Measurements from ENCODE around the gene NOX3.
"Not testable (repeated sequence)": the region's sequence is repeated elsewhere in the genome, so short reads cannot be mapped to it uniquely, and the experiment has no call there.

NOX3 gene, protein sequence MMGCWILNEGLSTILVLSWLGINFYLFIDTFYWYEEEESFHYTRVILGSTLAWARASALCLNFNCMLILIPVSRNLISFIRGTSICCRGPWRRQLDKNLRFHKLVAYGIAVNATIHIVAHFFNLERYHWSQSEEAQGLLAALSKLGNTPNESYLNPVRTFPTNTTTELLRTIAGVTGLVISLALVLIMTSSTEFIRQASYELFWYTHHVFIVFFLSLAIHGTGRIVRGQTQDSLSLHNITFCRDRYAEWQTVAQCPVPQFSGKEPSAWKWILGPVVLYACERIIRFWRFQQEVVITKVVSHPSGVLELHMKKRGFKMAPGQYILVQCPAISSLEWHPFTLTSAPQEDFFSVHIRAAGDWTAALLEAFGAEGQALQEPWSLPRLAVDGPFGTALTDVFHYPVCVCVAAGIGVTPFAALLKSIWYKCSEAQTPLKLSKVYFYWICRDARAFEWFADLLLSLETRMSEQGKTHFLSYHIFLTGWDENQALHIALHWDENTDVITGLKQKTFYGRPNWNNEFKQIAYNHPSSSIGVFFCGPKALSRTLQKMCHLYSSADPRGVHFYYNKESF

DNA sequence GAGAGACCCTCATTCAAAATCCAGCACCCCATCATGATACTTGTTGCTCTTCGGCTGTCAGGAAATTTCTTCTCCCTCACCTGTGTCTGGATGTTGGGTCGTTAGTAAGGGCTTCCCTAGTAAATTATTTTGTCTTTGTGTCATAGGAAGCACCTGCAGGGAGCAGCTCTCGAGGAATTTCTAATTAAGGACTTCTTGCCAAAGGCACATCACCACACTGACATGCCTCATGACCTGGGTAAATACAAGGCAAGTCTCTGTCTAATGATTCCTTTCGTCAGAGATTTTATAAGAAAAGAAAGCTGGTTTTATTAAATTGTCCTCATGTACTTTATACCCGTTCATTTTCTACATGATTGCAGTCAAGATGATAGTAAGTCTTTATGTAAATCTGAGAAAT is at the start of gene NOX3:
TSS of gene NOX3 (minus strand) at position 74 of the 400 bp plus-strand sequence. CDS start at position 35, 39 bp downstream.
- Mint-ChIP-seq H3K27ac (no peak within 1 kb of the TSS), H3K4me3 (no peak within 1 kb of the TSS), H3K4me1 (peaks cover 16% of the 10 kb centered on the region), H3K9me3 (no peaks in the 10 kb centered on the region), H3K27me3 (no peaks in the 10 kb centered on the region)
- DNase-seq, result no peak
- ATAC-seq, result no peak

DNA sequence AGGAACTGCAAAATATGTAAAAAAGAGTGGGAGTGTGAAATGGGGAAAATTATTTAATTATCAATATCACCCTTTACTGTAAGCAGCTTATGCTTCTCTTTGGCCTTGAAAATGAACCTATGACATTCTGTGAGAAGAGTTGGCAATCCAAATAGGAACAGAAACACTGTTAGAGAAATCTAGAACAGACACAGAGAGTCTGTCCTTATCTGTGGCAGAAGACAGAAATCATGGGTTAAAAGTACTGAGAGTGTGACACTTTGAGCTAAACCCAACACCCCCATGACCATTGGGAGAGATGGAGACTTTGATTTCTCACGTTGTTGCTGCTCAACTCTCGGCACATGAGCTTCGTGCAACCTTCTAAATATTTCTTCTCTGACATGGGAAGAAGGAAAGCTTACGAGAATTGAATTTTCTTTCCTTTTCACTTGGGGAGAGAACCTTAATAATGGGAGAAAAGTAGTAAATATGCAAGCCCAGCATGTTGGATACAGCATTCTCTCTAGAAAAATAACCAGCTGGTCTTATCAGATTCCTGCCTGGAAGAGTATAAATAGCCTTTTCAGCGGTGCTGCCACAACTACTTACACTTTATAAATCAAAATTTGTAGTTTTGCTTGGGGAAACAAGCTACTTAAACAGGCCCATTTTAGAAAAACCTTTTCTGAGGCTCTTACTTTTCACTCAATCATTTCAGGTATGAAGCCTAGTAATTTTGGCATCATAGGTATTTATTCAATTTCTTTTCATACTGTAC is 49.4 kb upstream of the NOX3 start:
- H3K27me3 Mint-ChIP-seq, result no peaks in the 10 kb centered on the region
- ATAC-seq, result no peak
- H3K4me1 Mint-ChIP-seq, result peaks cover 6% of the 10 kb centered on the region
- peaks cover 0 to 9% of the 10 kb centered on the region in 2 donors for H3K9me3 Mint-ChIP-seq
- no peak overlapping the region for H3K4me3 Mint-ChIP-seq
- DNase-seq, result no peak
- no peak overlapping the region for H3K27ac Mint-ChIP-seq

DNA sequence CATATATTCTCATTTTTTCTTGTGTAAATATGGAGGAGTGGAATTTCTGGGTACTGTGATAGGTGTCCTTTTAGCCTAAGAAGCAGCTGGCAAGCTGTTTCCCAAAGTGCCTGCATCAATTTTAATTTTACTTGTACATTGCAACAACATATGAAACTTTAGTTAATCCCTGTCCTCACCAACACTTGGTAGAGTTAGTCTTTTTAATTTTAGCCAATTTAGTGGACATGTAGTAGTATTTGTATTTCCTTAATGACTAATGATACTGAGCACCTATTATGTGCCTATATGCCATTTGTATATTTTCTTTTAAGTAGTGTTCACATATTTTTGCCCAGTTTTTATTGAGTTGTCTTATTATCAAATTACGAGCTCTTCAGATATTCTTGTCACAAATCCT is 46.8 kb upstream of the NOX3 start:
- peaks cover 0 to 9% of the 10 kb centered on the region in 2 donors for H3K9me3 Mint-ChIP-seq
- peaks cover 6% of the 10 kb centered on the region for H3K4me1 Mint-ChIP-seq
- ATAC-seq, result no peak
- no peak overlapping the region for H3K4me3 Mint-ChIP-seq
- no peaks in the 10 kb centered on the region for H3K27me3 Mint-ChIP-seq
- no peak overlapping the region for H3K27ac Mint-ChIP-seq
- DNase-seq, result no peak

DNA sequence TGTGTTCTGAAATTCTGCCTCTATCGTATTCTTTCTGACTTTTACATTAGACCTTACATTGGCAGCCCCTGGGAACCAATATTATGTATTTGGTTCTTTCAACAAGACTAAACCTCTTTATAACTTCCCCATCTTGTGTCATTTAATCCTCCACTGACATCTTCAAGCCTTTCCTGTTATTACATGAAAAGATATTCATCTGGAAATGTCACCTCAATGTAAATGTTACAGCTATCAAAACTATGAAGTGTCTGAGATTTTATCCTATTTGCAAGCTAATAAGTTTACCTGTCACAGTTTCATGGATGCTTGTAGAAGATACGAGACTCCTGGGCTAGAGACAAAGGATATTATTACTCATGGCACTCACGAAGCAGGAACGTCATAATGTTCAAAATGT is 43.9 kb upstream of the NOX3 start:
- Mint-ChIP-seq H3K27me3 (no peaks in the 10 kb centered on the region), H3K9me3 (peaks cover 0 to 9% of the 10 kb centered on the region in 2 donors), H3K4me1 (no peaks in the 10 kb centered on the region), H3K4me3 (no peak overlapping the region), H3K27ac (no peak overlapping the region)
- DNase-seq (no peak), ATAC-seq (no peak)

DNA sequence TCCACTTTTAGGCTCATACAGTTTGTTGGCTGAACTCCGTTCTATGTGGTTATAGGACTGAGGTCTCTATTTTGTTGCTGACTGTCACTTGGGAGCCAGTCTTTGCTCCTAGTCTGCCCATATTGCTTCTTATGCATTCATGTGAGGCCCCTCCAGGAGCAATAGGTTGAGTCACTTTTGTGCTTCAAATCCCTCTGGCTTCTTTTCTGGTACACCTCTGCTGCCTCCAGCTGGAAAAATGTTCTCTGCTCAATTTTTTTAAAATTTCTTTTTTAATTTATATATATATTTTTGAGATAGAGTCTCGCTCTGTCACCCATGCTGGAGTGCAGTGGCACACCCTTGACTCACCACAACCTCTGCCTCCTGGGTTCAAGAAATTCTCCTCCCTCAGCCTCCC is 42.7 kb upstream of the NOX3 start:
- DNase-seq (no peak), ATAC-seq (no peak)
- peaks cover 0 to 3% of the 10 kb centered on the region in 2 donors for H3K9me3 Mint-ChIP-seq
- peaks cover 5% of the 10 kb centered on the region for H3K4me1 Mint-ChIP-seq
- no peak overlapping the region for H3K27ac Mint-ChIP-seq
- no peaks in the 10 kb centered on the region for H3K27me3 Mint-ChIP-seq
- no peak overlapping the region for H3K4me3 Mint-ChIP-seq

DNA sequence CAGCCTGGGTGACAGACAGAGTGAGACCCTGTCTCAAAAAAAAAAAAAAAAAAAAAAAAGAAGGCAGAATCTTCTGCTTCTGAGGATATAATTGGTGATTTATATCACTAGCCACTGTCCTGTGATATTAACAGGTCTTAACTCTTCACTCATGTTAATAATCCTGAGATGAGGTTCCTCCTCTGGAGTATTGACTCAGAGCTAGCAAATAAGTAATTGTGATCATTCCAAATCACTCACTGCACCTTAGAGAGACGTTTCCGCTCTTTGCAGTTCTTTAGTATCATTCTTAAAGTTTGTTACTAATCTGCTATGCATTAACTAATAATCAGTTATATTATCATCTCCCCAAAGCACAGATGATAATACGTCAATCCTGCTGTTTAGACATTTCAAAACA is 41.6 kb upstream of the NOX3 start:
- Mint-ChIP-seq H3K9me3 (peaks cover 6 to 9% of the 10 kb centered on the region in 2 donors), H3K27ac (no peak overlapping the region), H3K4me1 (peaks cover 10% of the 10 kb centered on the region), H3K27me3 (no peaks in the 10 kb centered on the region), H3K4me3 (no peak overlapping the region)
- ATAC-seq, result no peak
- no peak for DNase-seq

DNA sequence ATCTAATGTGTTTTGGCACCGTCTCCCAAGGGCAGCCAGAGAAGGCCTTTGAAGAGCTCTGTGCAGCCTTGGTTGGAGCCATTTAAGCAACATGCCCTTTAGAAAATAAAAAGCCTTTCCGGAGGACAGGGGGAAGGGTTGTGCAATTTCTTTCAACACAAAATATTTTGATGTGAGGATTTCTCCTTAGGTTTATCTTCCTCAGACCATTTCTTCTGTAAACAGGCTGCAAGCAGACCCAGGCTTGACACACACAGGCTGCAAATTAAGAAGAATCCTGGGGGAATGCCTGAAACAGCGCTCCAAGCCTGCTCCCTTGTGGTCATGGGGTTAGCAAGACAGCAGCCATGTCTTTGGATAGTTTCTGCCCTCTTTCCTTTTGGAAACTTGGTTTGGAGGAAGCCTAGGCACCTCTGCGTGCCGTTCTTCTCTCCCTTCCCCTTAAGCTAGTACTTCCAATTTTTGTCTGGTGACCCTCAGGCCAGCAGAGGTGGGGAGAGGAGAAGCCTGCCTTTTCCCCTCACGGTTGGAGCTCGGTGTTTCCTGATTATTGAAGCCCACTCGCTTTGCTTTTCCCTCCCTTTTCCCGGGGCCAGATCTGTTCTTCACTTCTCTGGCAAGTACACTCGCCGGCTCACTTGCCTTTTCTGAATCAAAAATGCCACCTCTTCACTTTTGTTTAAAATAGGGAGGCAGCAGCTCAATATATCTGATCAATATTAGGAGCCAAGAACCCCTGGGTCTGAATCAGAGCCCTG is 39.6 kb upstream of the NOX3 start:
- Mint-ChIP-seq H3K9me3 (peaks cover 10 to 11% of the 10 kb centered on the region in 2 donors), H3K4me1 (peaks cover 10% of the 10 kb centered on the region), H3K27ac (no peak overlapping the region), H3K4me3 (no peak overlapping the region), H3K27me3 (no peaks in the 10 kb centered on the region)
- ATAC-seq, result no peak
- no peak for DNase-seq

DNA sequence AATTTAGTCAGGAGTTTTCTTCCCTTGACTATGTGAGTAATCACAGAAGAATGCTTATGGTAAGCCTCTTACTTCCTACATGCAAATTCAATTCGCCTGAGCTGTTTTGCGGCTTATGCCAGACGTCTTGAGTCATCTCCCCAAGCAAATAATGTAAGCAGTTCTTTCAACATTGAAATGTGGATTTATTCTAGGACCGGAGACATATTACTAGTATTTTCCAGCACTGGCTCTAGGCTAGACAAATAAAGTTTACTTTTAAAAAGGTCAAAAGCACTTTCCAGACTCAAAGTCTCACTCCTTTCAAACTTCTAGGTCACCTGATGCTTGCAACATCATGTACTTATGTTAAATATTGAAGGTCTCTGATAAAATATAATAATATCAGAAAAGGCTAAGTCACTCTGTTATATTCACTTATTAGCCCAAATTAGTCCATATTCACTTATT is 38.1 kb upstream of the NOX3 start:
- Mint-ChIP-seq H3K9me3 (peaks cover 10 to 11% of the 10 kb centered on the region in 2 donors), H3K4me3 (no peak overlapping the region), H3K27me3 (no peaks in the 10 kb centered on the region), H3K27ac (peak overlapping the region in 1 of 2 donors; percentile 30), H3K4me1 (peaks cover 10% of the 10 kb centered on the region)
- DNase-seq (peak in 1 of 2 donors; percentile 22), ATAC-seq (peak; percentile 87)

DNA sequence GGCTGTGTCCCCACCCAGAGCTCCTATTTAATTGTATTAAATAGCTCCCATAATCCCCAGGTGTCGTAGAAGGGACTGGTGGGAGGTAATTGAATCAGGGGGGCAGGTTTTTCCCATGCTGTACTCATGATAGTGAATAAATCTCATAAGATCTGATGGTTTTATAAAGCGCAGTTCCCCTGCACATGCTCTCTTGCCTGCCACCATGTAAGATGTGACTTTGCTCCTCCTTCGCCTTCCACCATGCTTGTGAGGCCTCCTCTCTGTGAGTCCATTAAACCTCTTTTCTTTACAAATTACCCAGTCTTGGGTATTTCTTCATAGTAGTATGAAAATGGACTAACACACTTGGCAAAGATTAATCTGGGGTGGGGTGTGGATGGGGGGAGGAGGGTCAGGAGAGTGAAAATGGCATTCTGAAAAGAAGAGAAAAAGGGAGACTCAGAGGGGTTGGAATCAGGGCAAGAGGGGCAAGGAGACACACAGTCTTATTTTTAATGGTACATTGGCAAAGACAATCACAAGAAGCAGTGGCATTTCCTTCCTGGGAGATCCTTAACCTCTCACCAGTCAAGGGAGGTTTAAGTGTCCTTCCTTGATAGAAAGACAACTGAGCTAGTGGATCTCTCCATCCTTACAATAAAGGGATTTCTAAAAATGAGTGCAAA is 37.5 kb upstream of the NOX3 start:
- Mint-ChIP-seq H3K4me1 (peaks cover 10% of the 10 kb centered on the region), H3K4me3 (no peak overlapping the region), H3K27ac (no peak overlapping the region)

DNA sequence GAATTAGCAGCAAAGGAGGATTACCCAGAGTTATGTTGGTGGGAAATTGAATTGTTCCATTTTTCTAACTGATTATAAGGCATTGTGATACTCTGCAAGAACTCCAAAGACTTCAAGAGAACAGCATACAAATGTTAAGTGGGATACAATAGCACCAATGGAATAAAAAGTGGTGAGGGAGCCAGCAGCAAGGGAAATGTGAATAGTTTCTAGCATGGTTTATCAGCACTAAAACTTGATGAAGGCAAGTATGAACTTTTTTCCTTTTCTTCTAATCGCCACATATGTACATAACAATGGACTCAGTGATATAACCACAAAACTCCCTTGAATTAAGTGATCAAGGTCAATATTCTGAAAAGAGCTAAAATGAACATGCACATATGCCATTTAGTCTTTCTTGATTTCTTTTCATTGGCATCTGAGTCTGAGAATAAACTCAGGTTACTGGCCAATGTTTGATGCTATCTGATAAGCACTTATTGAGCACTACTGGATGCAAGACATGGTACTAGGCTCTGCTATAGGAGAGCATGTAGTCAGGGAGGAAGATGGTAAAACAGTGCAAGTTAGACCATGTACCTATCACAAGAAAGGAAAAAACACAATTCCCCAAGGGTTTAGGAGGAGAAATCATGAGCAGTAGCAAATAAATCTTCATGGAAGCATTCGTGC is 36.6 kb upstream of the NOX3 start:
- H3K4me3 Mint-ChIP-seq, result no peak overlapping the region
- H3K27ac Mint-ChIP-seq, result peak overlapping the region in 1 of 2 donors; percentile 79
- peaks cover 10 to 11% of the 10 kb centered on the region in 2 donors for H3K9me3 Mint-ChIP-seq
- DNase-seq (no peak), ATAC-seq (no peak)
- peaks cover 10% of the 10 kb centered on the region for H3K4me1 Mint-ChIP-seq
- no peaks in the 10 kb centered on the region for H3K27me3 Mint-ChIP-seq

More for the DNA sequence above, 37.5 kb upstream of the NOX3 start:
- no peak for DNase-seq
- Mint-ChIP-seq H3K27me3 (no peaks in the 10 kb centered on the region), H3K9me3 (peaks cover 10 to 11% of the 10 kb centered on the region in 2 donors)
- no peak for ATAC-seq

DNA sequence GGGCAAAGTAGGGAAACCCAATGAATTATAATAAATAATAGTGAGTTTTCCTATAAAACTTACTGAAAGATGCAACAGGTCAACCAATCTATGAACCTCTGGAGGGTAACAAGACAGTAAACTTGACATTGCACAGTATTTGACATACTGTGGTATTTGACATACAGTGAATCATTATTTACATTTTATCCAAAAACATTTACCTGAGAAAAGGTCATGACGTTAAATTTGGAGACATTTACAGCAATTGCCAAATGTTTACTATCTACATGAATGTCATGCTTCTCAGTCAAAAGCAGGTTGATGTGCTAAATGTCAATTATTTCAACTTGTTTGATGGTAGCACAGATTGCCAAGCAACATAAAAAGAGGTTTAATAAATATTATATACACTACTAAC is 35.8 kb upstream of the NOX3 start:
- DNase-seq, result no peak
- no peak for ATAC-seq

DNA sequence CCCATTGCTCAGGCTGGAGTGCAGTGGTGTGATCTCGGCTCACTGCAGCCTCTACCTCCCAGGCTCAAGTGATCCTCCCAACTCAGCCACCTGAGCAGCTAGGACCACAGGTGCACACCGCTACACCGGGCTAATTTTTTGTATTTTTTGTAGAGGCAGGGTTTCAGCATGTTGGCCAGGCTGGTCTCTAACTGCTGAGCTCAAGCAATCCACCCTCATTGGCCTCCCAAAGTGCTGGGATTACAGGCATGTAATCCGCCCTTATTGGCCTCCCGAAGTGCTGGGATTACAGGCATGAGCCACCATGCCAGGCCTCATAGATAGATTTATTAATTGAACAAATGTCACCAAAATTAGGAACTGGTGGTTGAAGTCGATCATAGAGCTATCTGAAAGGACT is 32.6 kb upstream of the NOX3 start:
- not testable (repeated sequence) for H3K4me3 Mint-ChIP-seq, H3K27me3 Mint-ChIP-seq, H3K27ac Mint-ChIP-seq, H3K4me1 Mint-ChIP-seq, DNase-seq, ATAC-seq
- peaks cover 10 to 11% of the 10 kb centered on the region in 2 donors for H3K9me3 Mint-ChIP-seq

More for the DNA sequence above, 35.8 kb upstream of the NOX3 start:
- Mint-ChIP-seq H3K27me3 (no peaks in the 10 kb centered on the region), H3K4me3 (no peak overlapping the region), H3K9me3 (peaks cover 10 to 11% of the 10 kb centered on the region in 2 donors), H3K4me1 (peaks cover 10% of the 10 kb centered on the region), H3K27ac (no peak overlapping the region)

DNA sequence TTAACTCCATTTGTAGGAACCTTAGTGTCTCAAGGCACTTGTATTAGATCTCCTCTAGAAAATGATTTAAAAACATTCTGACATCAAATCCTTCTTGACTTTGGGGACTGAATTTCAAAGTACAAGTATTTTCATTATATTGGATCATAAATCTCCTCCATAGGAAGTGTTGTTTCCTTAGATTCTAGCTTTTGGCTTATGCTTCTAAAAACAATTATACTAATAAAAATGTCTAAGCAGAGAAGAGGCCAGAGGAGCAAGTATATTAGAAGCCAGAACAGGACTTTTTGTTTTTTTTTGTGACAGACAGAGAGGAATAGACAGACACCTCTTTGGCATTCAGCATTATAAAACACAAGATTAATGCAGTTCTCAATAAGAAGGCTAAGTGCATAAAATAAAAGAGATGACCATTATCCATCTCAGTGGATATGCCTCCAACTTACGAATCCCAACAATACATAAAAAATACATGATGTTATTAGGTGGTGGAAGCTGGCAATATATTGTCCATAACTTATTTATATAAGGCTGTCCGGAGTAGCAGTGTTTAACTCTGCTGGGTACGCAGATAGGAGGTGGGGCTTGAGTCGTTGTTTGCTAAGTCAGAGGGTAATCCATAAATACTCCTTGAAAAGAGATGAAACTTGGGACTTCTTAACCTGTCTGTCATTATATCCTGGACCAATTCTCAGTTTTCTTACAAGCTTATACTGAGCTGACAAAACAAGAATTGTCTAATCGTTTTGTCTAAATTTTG is 31.9 kb upstream of the NOX3 start:
- DNase-seq (no peak), ATAC-seq (no peak)
- no peaks in the 10 kb centered on the region for H3K4me1 Mint-ChIP-seq
- peaks cover 5 to 7% of the 10 kb centered on the region in 2 donors for H3K9me3 Mint-ChIP-seq
- H3K4me3 Mint-ChIP-seq, result no peak overlapping the region
- H3K27me3 Mint-ChIP-seq, result no peaks in the 10 kb centered on the region
- peak overlapping the region in 1 of 2 donors; percentile 34 for H3K27ac Mint-ChIP-seq

Data from stimulated activated naive CD8-positive, alpha-beta T cell treated with anti-CD3 and anti-CD28 coated beads, Interleukin-15, amount 100 ng/mL, for 72 hours (primary cell).